H9 (cell line): Measurements from ENCODE around the gene STX8. TPM values are rescaled to one million over a fixed set of nuclear protein-coding genes. Genes with fewer than 3 reads are reported as not detected.
"Not testable (repeated sequence)": the region's sequence is repeated elsewhere in the genome, so short reads cannot be mapped to it uniquely, and the experiment has no call there.

Experiments used
- DNase-seq: peaks from one replicate; pipeline ENCODE4 v3.0.0-alpha.2; 2017
- H2AFZ ChIP-seq: one replicate; pipeline ENCODE4 v1.6.1; 2013; ENCODE audit warnings: mild to moderate bottlenecking, low read length, control low read depth, moderate library complexity
- H2AK5ac ChIP-seq: 2 replicates; pipeline ENCODE4 v1.6.1; 2013; ENCODE audit warnings: low read length, control low read depth, mixed read lengths; ENCODE audit not compliant: insufficient read length
- H2BK120ac ChIP-seq: one replicate; pipeline ENCODE4 v1.6.1; 2013; ENCODE audit warnings: low read depth, mild to moderate bottlenecking, low read length, control low read depth, inconsistent platforms; ENCODE audit not compliant: poor library complexity, severe bottlenecking
- H2BK12ac ChIP-seq: 2 replicates; pipeline ENCODE4 v1.6.1; 2013; ENCODE audit warnings: low read length, control low read depth, mixed read lengths, low read depth; ENCODE audit not compliant: insufficient read length
- H2BK15ac ChIP-seq: 2 replicates; pipeline ENCODE4 v1.6.1; 2013; ENCODE audit warnings: low read depth, low read length, control low read depth
- H2BK20ac ChIP-seq: one replicate; pipeline ENCODE4 v1.6.1; 2013; ENCODE audit warnings: low read depth, mild to moderate bottlenecking, low read length, control low read depth, inconsistent platforms; ENCODE audit not compliant: poor library complexity, severe bottlenecking
- H2BK5ac ChIP-seq: 2 replicates; pipeline ENCODE4 v1.6.1; 2013; ENCODE audit warnings: low read length, control low read depth, mixed read lengths; ENCODE audit not compliant: insufficient read length
- H3K14ac ChIP-seq: 2 replicates; pipeline ENCODE4 v1.6.1; 2013; ENCODE audit warnings: low read length, control low read depth; ENCODE audit not compliant: insufficient read depth
- H3K18ac ChIP-seq: 2 replicates; pipeline ENCODE4 v1.6.1; 2013; ENCODE audit warnings: low read depth, mild to moderate bottlenecking, mixed read lengths, low read length, control low read depth; ENCODE audit not compliant: insufficient read length
- H3K23ac ChIP-seq: 2 replicates; pipeline ENCODE4 v1.6.1; 2013; ENCODE audit warnings: low read length, control low read depth, mixed read lengths, low read depth; ENCODE audit not compliant: insufficient read length
- H3K23me2 ChIP-seq: 2 replicates; pipeline ENCODE4 v1.6.1; 2013; ENCODE audit warnings: low read depth, mild to moderate bottlenecking, mixed read lengths, low read length, control low read depth; ENCODE audit not compliant: insufficient read length, poor library complexity, severe bottlenecking
- H3K27ac ChIP-seq: 2 replicates; pipeline ENCODE4 v1.5.1; 2013; ENCODE audit warnings: low read length, control low read depth, mixed read lengths, low read depth; ENCODE audit not compliant: insufficient read length
- H3K27me3 ChIP-seq: 2 replicates; pipeline ENCODE4 v1.6.1; 2013; ENCODE audit warnings: low read length, control low read depth, inconsistent platforms; ENCODE audit not compliant: insufficient read depth
- H3K4ac ChIP-seq: 2 replicates; pipeline ENCODE4 v1.6.1; 2013; ENCODE audit warnings: low read depth, mild to moderate bottlenecking, control low read depth, inconsistent platforms, low read length, moderate library complexity
- H3K4me1 ChIP-seq: 2 replicates; pipeline ENCODE4 v1.6.1; 2013; ENCODE audit warnings: low read length, control low read depth, inconsistent platforms; ENCODE audit not compliant: insufficient read depth
- H3K4me2 ChIP-seq: 2 replicates; pipeline ENCODE4 v1.6.1; 2013; ENCODE audit warnings: low read length, control low read depth, mixed read lengths; ENCODE audit not compliant: insufficient read length, insufficient read depth
- H3K56ac ChIP-seq: 2 replicates; pipeline ENCODE4 v1.6.1; 2013; ENCODE audit warnings: low read depth, mild to moderate bottlenecking, mixed read lengths, low read length, control low read depth; ENCODE audit not compliant: insufficient read length
- H3K79me1 ChIP-seq: 2 replicates; pipeline ENCODE4 v1.6.1; 2013; ENCODE audit warnings: low read depth, mild to moderate bottlenecking, moderate library complexity, low read length, control low read depth, inconsistent platforms; ENCODE audit not compliant: insufficient read depth, poor library complexity, severe bottlenecking
- H3K79me2 ChIP-seq: 2 replicates; pipeline ENCODE4 v1.6.1; 2013; ENCODE audit warnings: low read length, control low read depth, inconsistent platforms; ENCODE audit not compliant: insufficient read depth
- H3K9ac ChIP-seq: 2 replicates; pipeline ENCODE4 v1.6.1; 2013; ENCODE audit warnings: low read length, control low read depth, mixed read lengths; ENCODE audit not compliant: insufficient read length; ENCODE audit errors: extremely low read depth
- H3K9me3 ChIP-seq: one replicate; pipeline ENCODE4 v1.6.1; 2013; ENCODE audit warnings: low read depth, low read length, inconsistent platforms; ENCODE audit not compliant: control insufficient read depth
- H3T11ph ChIP-seq: one replicate; pipeline ENCODE4 v1.6.1; 2013; ENCODE audit warnings: mild to moderate bottlenecking, low read length, control low read depth, inconsistent platforms
- H4K20me1 ChIP-seq: one replicate; pipeline ENCODE4 v1.6.1; 2013; ENCODE audit not compliant: control insufficient read depth, insufficient read length, insufficient read depth
- H4K5ac ChIP-seq: 2 replicates; pipeline ENCODE4 v1.6.1; 2013; ENCODE audit warnings: low read depth, mild to moderate bottlenecking, mixed read lengths, low read length, control low read depth; ENCODE audit not compliant: insufficient read length
- H4K8ac ChIP-seq: replicated peaks from 2 replicates; pipeline ENCODE4 v1.6.1; 2013; ENCODE audit warnings: low read length, control low read depth, mixed read lengths, low read depth; ENCODE audit not compliant: insufficient read length
- H4K91ac ChIP-seq: 2 replicates; pipeline ENCODE4 v1.6.1; 2013; ENCODE audit warnings: low read depth, mild to moderate bottlenecking, moderate library complexity, mixed read lengths, low read length, control low read depth; ENCODE audit not compliant: insufficient read length
- H3K27ac Mint-ChIP-seq, 3 experiments: 2 replicates in 2 of 3; 3 replicates in 1 of 3; pipeline ENCODE4 v1.8.0; 2020 to 2021; ENCODE audit warnings: mixed read lengths in 3 of 3, mild to moderate bottlenecking in 1 of 3, moderate library complexity in 1 of 3
- H3K27me3 Mint-ChIP-seq: 2 replicates; pipeline ENCODE4 v1.8.0; 2021; ENCODE audit warnings: low read depth, mild to moderate bottlenecking, moderate library complexity, mixed read lengths
- H3K36me3 Mint-ChIP-seq, 3 experiments: 2 replicates in 2 of 3; 3 replicates in 1 of 3; pipeline ENCODE4 v1.8.0; 2020 to 2021; ENCODE audit warnings: low read depth in 3 of 3, mixed read lengths in 3 of 3; ENCODE audit not compliant: insufficient read depth in 1 of 3
- H3K4me1 Mint-ChIP-seq, 2 experiments: 2 replicates each; pipeline ENCODE4 v1.8.0; 2020; ENCODE audit warnings: mixed read lengths in 2 of 2
- H3K4me3 Mint-ChIP-seq, 2 experiments: 2 replicates in 1 of 2; 3 replicates in 1 of 2; pipeline ENCODE4 v1.8.0; 2020 to 2021; ENCODE audit warnings: mild to moderate bottlenecking in 2 of 2, mixed read lengths in 2 of 2, moderate library complexity in 1 of 2
- H3K9me3 Mint-ChIP-seq, 2 experiments: 2 replicates in 1 of 2; 3 replicates in 1 of 2; pipeline ENCODE4 v1.8.0; 2020; ENCODE audit warnings: mild to moderate bottlenecking in 2 of 2, mixed read lengths in 2 of 2, moderate library complexity in 1 of 2
- WGBS: extraction: QIAGEN DNeasy Blood & Tissue Kit; methylation state at CpG from one replicate; pipeline ENCODE4 v1.1.7; 2013; ENCODE audit warnings: missing lambda C conversion rate, low lambda C conversion rate, mixed read lengths; ENCODE audit not compliant: insufficient read length; ENCODE audit errors: extremely low coverage; 5-methylcytosine and 5-hydroxymethylcytosine counted together
- total RNA-seq: library from RNA; stranded (reverse); gene quantifications from 2 replicates; pipeline ENCODE4 v1.2.1, GENCODE V29; 2021
- TF ChIP-seq, protein P1 (sequence below): fragments of 200-600 bp; sonication (generic); conservative IDR thresholded peaks from 3 replicates; pipeline ENCODE4 v1.8.0; 2021; ENCODE audit warnings: antibody characterized with exemption, mild to moderate bottlenecking

Gene STX8
- total RNA-seq, 1 experiment from 2014 or later, result 55.1 TPM

- H3K27me3 Mint-ChIP-seq, result no peaks in the 10 kb centered on the region; the same call in 1 of the 2 replicates
Measured at GRCh38 chr17:9568004-9568403, 7.6 kb downstream of the STX8 start.

GRCh38 chr17:9566739-9567138 is 8.9 kb downstream of the STX8 start:
- not testable (repeated sequence) for H2BK12ac ChIP-seq, H3T11ph ChIP-seq, H4K20me1 ChIP-seq, H3K79me1 ChIP-seq, H4K5ac ChIP-seq, H3K9me3 ChIP-seq, H3K27ac ChIP-seq, H2BK5ac ChIP-seq, H3K56ac ChIP-seq, H3K4me2 ChIP-seq, DNase-seq, H2AFZ ChIP-seq, H4K8ac ChIP-seq, H3K4me3 Mint-ChIP-seq, H3K27ac Mint-ChIP-seq, H3K9ac ChIP-seq, H3K9me3 Mint-ChIP-seq, H3K18ac ChIP-seq, H4K91ac ChIP-seq, H3K14ac ChIP-seq, H2AK5ac ChIP-seq, H2BK120ac ChIP-seq, H3K4ac ChIP-seq, H3K23ac ChIP-seq, H3K79me2 ChIP-seq, H2BK15ac ChIP-seq, H3K4me1 Mint-ChIP-seq, H3K4me1 ChIP-seq, H3K27me3 ChIP-seq, H3K27me3 Mint-ChIP-seq, H2BK20ac ChIP-seq, H3K23me2 ChIP-seq
- H3K36me3 Mint-ChIP-seq, result peaks cover 7 to 16% (median 13%) of the 10 kb centered on the region in 3 experiments; a peak in 6 of 7 replicates
- no CpG with 5 or more reads among the region's 5 CpGs for WGBS

More at GRCh38 chr17:9568004-9568403, 7.6 kb downstream of the STX8 start:
- H3K4me2 ChIP-seq, result no peak overlapping the region
- TF ChIP-seq, protein P1, sequence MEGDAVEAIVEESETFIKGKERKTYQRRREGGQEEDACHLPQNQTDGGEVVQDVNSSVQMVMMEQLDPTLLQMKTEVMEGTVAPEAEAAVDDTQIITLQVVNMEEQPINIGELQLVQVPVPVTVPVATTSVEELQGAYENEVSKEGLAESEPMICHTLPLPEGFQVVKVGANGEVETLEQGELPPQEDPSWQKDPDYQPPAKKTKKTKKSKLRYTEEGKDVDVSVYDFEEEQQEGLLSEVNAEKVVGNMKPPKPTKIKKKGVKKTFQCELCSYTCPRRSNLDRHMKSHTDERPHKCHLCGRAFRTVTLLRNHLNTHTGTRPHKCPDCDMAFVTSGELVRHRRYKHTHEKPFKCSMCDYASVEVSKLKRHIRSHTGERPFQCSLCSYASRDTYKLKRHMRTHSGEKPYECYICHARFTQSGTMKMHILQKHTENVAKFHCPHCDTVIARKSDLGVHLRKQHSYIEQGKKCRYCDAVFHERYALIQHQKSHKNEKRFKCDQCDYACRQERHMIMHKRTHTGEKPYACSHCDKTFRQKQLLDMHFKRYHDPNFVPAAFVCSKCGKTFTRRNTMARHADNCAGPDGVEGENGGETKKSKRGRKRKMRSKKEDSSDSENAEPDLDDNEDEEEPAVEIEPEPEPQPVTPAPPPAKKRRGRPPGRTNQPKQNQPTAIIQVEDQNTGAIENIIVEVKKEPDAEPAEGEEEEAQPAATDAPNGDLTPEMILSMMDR, result no peak
- no peak overlapping the region for H2AK5ac ChIP-seq
- peaks cover 7% of the 10 kb centered on the region for H3K79me1 ChIP-seq
- Mint-ChIP-seq H3K4me1 (no peaks in the 10 kb centered on the region), H3K36me3 (peaks cover 7 to 11% (median 10%) of the 10 kb centered on the region in 3 experiments; a peak in 6 of 7 replicates), H3K9me3 (no peaks in the 10 kb centered on the region; a peak in 1 of 5 replicates), H3K4me3 (no peak overlapping the region), H3K27ac (no peak overlapping the region)
- H3K9me3 ChIP-seq, result no peaks in the 10 kb centered on the region
- H3K27ac ChIP-seq, result no peak overlapping the region
- H3K4ac ChIP-seq, result no peak overlapping the region
- no peak overlapping the region for H2BK12ac ChIP-seq
- H4K5ac ChIP-seq, result no peak overlapping the region
- no peak overlapping the region for H2AFZ ChIP-seq
- no peaks in the 10 kb centered on the region for H3K23me2 ChIP-seq
- H3K23ac ChIP-seq, result no peak overlapping the region
- no peaks in the 10 kb centered on the region for H4K20me1 ChIP-seq
- no peaks in the 10 kb centered on the region for H3K79me2 ChIP-seq
- no peak overlapping the region for H2BK15ac ChIP-seq
- DNase-seq, result no peak
- H3K4me1 ChIP-seq, result no peaks in the 10 kb centered on the region
- no peak overlapping the region for H2BK5ac ChIP-seq
- no peaks in the 10 kb centered on the region for H3K27me3 ChIP-seq
- no peak overlapping the region for H3K56ac ChIP-seq
- H3K18ac ChIP-seq, result no peak overlapping the region
- H2BK120ac ChIP-seq, result no peak overlapping the region
- no peak overlapping the region for H3T11ph ChIP-seq
- no peak overlapping the region for H3K14ac ChIP-seq
- H4K8ac ChIP-seq, result no peak overlapping the region
- no peak overlapping the region for H2BK20ac ChIP-seq
- no peak overlapping the region for H3K9ac ChIP-seq
- no peak overlapping the region for H4K91ac ChIP-seq
